Gastroesophageal sphincter (tissue), 4 donors: Measurements from ENCODE around the gene SKOR2. TPM values are rescaled to one million over a fixed set of nuclear protein-coding genes. Genes with fewer than 3 reads are reported as not detected.

Experiments used
- ATAC-seq: fragments of 150-250 bp; one replicate; pipeline ENCODE4 v1.9.1; 2016; ENCODE audit warnings: mild to moderate bottlenecking, moderate library complexity
- H3K27ac ChIP-seq, 4 donors: fragments of 200-600 bp; sonication (generic) in 3 of 4; 1 replicate in 3 of 4; 2 replicates in 1 of 4; pipeline ENCODE4 v1.5.1; 2016 to 2019
- H3K27me3 ChIP-seq: fragments of 200-600 bp; sonication (generic); one replicate; pipeline ENCODE4 v1.5.1; 2019
- H3K36me3 ChIP-seq, 2 donors: fragments of 200-600 bp; sonication (generic); one replicate each; pipeline ENCODE4 v1.5.1; 2019; ENCODE audit warnings: control low read depth in 1 of 2
- H3K4me1 ChIP-seq, 3 donors: fragments of 200-600 bp; sonication (generic); 1 replicate in 2 of 3; 2 replicates in 1 of 3; pipeline ENCODE4 v1.5.1; 2016 to 2019; ENCODE audit warnings: control low read depth in 2 of 3
- H3K4me3 ChIP-seq, 2 donors: fragments of 200-600 bp; sonication (generic); one replicate each; pipeline ENCODE4 v1.5.1; 2019; ENCODE audit warnings: mild to moderate bottlenecking in 1 of 2, moderate library complexity in 1 of 2
- H3K9me3 ChIP-seq, 3 donors: fragments of 200-600 bp; sonication (generic); one replicate each; pipeline ENCODE4 v1.5.1; 2017 to 2019; ENCODE audit warnings: control low read depth in 2 of 3
- CTCF ChIP-seq, 4 experiments: fragments of 200-600 bp in 2 of 4; fragments of 450-650 bp in 2 of 4; sonication (generic) in 1 of 4; IDR thresholded peaks; one replicate each; pipeline ENCODE4 v1.5.1; 2017 to 2019; ENCODE audit warnings: antibody characterized with exemption in 4 of 4, mild to moderate bottlenecking in 2 of 4, moderate library complexity in 2 of 4
- EP300 ChIP-seq: sonication (generic); formaldehyde crosslinking; IDR thresholded peaks from one replicate; pipeline ENCODE4 v1.6.1; 2017; ENCODE audit warnings: antibody characterized with exemption, mild to moderate bottlenecking
- POLR2A ChIP-seq, 2 donors: fragments of 450-650 bp; IDR thresholded peaks; one replicate each; pipeline ENCODE4 v1.6.1; 2017; ENCODE audit warnings: antibody characterized with exemption in 2 of 2, mild to moderate bottlenecking in 2 of 2, moderate library complexity in 1 of 2
- POLR2AphosphoS5 ChIP-seq: sonication (generic); formaldehyde crosslinking; IDR thresholded peaks from one replicate; pipeline ENCODE4 v1.6.1; 2017; ENCODE audit warnings: antibody characterized with exemption
- WGBS, 2 donors: methylation state at CpG; one replicate each; pipeline ENCODE4 v1.1.5; 2018; ENCODE audit warnings: low coverage in 1 of 2; 5-methylcytosine and 5-hydroxymethylcytosine counted together
- total RNA-seq, 4 donors: library from RNA; depleted of rRNA; stranded (reverse); fragments of >200 nt; gene quantifications; one replicate each; pipeline ENCODE4 v1.1.0, GENCODE V29; 2016

Gene SKOR2
- total RNA-seq, 4 donors from 2014 or later = not detected

GRCh38 chr18:47172476-47172875 is 79.0 kb downstream of the SKOR2 start:
- no peak for ATAC-seq
- no peak overlapping the region for H3K27ac ChIP-seq
- H3K4me1 ChIP-seq = peaks cover 0 to 39% (median 13%) of the 10 kb centered on the region in 3 donors
- TF ChIP-seq EP300 = no peak
- no peak for TF ChIP-seq CTCF (IDR thresholded peaks at IDR 0.05)
- TF ChIP-seq POLR2AphosphoS5 = no peak
- TF ChIP-seq POLR2A (IDR thresholded peaks at IDR 0.05) = no peak
- H3K27me3 ChIP-seq = no peaks in the 10 kb centered on the region
- no peaks in the 10 kb centered on the region for H3K9me3 ChIP-seq
- H3K4me3 ChIP-seq = no peak overlapping the region
- WGBS, 2 donors = 52 to 64% methylated on average over 2 of the region's 2 CpGs
- H3K36me3 ChIP-seq = no peaks in the 10 kb centered on the region

- no peaks in the 10 kb centered on the region for H3K9me3 ChIP-seq
- WGBS, 2 donors = 73 to 86% methylated on average over 1 of the region's 1 CpG
- no peak for ATAC-seq
- no peaks in the 10 kb centered on the region for H3K36me3 ChIP-seq
- no peaks in the 10 kb centered on the region for H3K27me3 ChIP-seq
- H3K4me3 ChIP-seq = no peak overlapping the region
- no peak for TF ChIP-seq POLR2AphosphoS5
- no peak for TF ChIP-seq EP300
- TF ChIP-seq CTCF (IDR thresholded peaks at IDR 0.05) = no peak
- peaks cover 0 to 48% (median under 1%) of the 10 kb centered on the region in 3 donors for H3K4me1 ChIP-seq
- no peak overlapping the region for H3K27ac ChIP-seq
Observed at GRCh38 chr18:47168913-47169312, 82.5 kb downstream of the SKOR2 start.

GRCh38 chr18:47168509-47168908 is 83.0 kb downstream of the SKOR2 start:
- Histone ChIP-seq H3K9me3 (no peaks in the 10 kb centered on the region), H3K4me3 (no peak overlapping the region), H3K27ac (no peak overlapping the region), H3K27me3 (no peaks in the 10 kb centered on the region), H3K36me3 (no peaks in the 10 kb centered on the region), H3K4me1 (peaks cover 0 to 44% (median 0%) of the 10 kb centered on the region in 3 donors)
- no peak for TF ChIP-seq POLR2AphosphoS5
- TF ChIP-seq POLR2A (IDR thresholded peaks at IDR 0.05) = no peak
- TF ChIP-seq EP300 = no peak
- no peak for TF ChIP-seq CTCF (IDR thresholded peaks at IDR 0.05)
- ATAC-seq = no peak

- no peak for ATAC-seq
- H3K9me3 ChIP-seq = no peaks in the 10 kb centered on the region
Observed at GRCh38 chr18:47166294-47166693, 85.2 kb downstream of the SKOR2 start.

More at GRCh38 chr18:47166294-47166693, 85.2 kb downstream of the SKOR2 start:
- WGBS, 2 donors = 74 to 79% methylated on average over 2 of the region's 2 CpGs
- Histone ChIP-seq H3K27me3 (no peaks in the 10 kb centered on the region), H3K27ac (no peak overlapping the region), H3K4me3 (no peak overlapping the region), H3K36me3 (no peaks in the 10 kb centered on the region), H3K4me1 (peaks cover 0 to 28% (median 0%) of the 10 kb centered on the region in 3 donors)
- no peak for TF ChIP-seq EP300
- TF ChIP-seq CTCF (IDR thresholded peaks at IDR 0.05) = no peak
- TF ChIP-seq POLR2A (IDR thresholded peaks at IDR 0.05) = no peak
- no peak for TF ChIP-seq POLR2AphosphoS5
